Psoas muscle (tissue), 8 donors: ENCODE data around the gene PTPN18. TPM values are rescaled to one million over a fixed set of nuclear protein-coding genes. Genes with fewer than 3 reads are reported as not detected.

Source experiments
- ATAC-seq, 4 donors: fragments of 200-7000 bp; cut with Tn5 transposase; one replicate each; pipeline ENCODE4 v1.9.1; 2020; ENCODE audit warnings: moderate library complexity in 3 of 4, mild to moderate bottlenecking in 2 of 4
- DNase-seq, 2 donors: peaks; one replicate each; pipeline ENCODE4 v3.0.0-alpha.2; 2020
- H3K27ac ChIP-seq: fragments of 200-600 bp; one replicate; pipeline ENCODE4 v1.8.0; 2022
- H3K27me3 ChIP-seq, 3 donors: fragments of 200-600 bp in 1 of 3; one replicate each; pipeline versions ENCODE4 v1.6.1 to v1.8.0; 2013 to 2022; ENCODE audit warnings: low read length in 2 of 3, mild to moderate bottlenecking in 2 of 3, moderate library complexity in 1 of 3; ENCODE audit not compliant: insufficient read depth in 3 of 3
- H3K36me3 ChIP-seq, 2 donors: fragments of 200-600 bp in 1 of 2; one replicate each; pipeline versions ENCODE4 v1.6.1 to v1.8.0; 2013 to 2022; ENCODE audit warnings: low read depth in 1 of 2, mild to moderate bottlenecking in 1 of 2, moderate library complexity in 1 of 2; ENCODE audit not compliant: insufficient read depth in 1 of 2
- H3K4me1 ChIP-seq: fragments of 200-600 bp; one replicate; pipeline ENCODE4 v1.8.0; 2022
- H3K4me3 ChIP-seq: fragments of 200-600 bp; one replicate; pipeline ENCODE4 v1.8.0; 2022; ENCODE audit warnings: mild to moderate bottlenecking
- H3K9me3 ChIP-seq: fragments of 200-600 bp; one replicate; pipeline ENCODE4 v1.8.0; 2022
- WGBS, 3 donors: extraction: QIAGEN DNeasy Blood & Tissue Kit; methylation state at CpG; one replicate each; pipeline versions ENCODE4 v1.1.6 to v1.1.7; 2013; 5-methylcytosine and 5-hydroxymethylcytosine counted together
- intact Hi-C, 2 donors: fragments of 100-400 bp; cut with DNase I; formaldehyde crosslinking; loops; one replicate each; pipeline versions ENCODE4 v1.11.0 to v1.14.2; 2022
- polyA plus RNA-seq, 3 donors: library from polyadenylated mRNA; stranded (reverse); fragments of 200-250 nt; gene quantifications; one replicate each; pipeline ENCODE4 v1.2.3, GENCODE V29; 2013
- total RNA-seq, 4 donors: library from RNA; stranded (reverse); fragmentation: NEBNext Ultra II Directional in 2 of 4; extraction: Animal tissue kit (Norgen Biotek cat#: 25700) in 2 of 4; gene quantifications; one replicate each; pipeline versions ENCODE4 v1.2.1 to v1.2.4, GENCODE V29; 2021 to 2023
- TF ChIP-seq, protein P1 (sequence below): fragments of 200-600 bp; IDR thresholded peaks from one replicate; pipeline ENCODE4 v1.8.0; 2022; ENCODE audit warnings: antibody characterized with exemption
- donor health status: healthy with polysubstance abuse.
- donor health status: DM: no; HTN: no; CAD: no; lungs with moderate emphysema.
- donor health status: Bipolar disorder and iron deficiency.
- donor health status: healthy.
- donor health status: DM: yes; HTN: yes; CAD: no.
- donor health status: DM: no; HTN: no; CAD: no.
- donor health status: DM: no; HTN: no; CAD: no.
- donor health status: DM: yes; HTN: yes; CAD: no.

PTPN18 gene
- total and polyA plus RNA-seq, 7 donors: 6.0 to 10.5 (median 8.6) TPM

DNA sequence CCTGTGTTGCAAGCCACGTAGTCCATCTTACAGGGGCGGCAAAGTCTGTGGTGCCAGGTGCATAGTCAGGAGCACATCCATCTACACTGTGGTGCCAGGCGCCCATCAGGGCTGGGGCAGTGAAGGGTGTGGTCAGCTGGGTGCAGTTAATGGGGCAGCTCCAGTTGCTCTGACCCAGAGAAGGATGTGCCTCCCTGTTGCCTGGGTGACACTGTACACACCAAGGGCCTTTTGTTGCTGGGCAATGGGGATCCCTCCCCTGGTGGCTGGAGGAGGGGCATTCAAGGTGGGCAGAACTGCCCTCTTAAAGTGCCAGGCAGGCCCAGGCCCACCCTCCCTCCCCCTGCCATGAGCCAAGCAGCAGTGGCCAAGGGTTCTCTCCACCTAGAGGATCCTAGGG is 41.5 kb upstream of the PTPN18 start:
- no peak for DNase-seq
- no peak for ATAC-seq
- 76 to 95% (median 91%) methylated on average over 3 of the region's 3 CpGs for WGBS, 3 donors
- intact Hi-C loops: no loop called here
- Histone ChIP-seq H3K27ac (no peak overlapping the region), H3K4me1 (no peaks in the 10 kb centered on the region), H3K27me3 (no peaks in the 10 kb centered on the region), H3K36me3 (no peaks in the 10 kb centered on the region), H3K4me3 (no peak overlapping the region), H3K9me3 (no peaks in the 10 kb centered on the region)
- TF ChIP-seq, protein P1, sequence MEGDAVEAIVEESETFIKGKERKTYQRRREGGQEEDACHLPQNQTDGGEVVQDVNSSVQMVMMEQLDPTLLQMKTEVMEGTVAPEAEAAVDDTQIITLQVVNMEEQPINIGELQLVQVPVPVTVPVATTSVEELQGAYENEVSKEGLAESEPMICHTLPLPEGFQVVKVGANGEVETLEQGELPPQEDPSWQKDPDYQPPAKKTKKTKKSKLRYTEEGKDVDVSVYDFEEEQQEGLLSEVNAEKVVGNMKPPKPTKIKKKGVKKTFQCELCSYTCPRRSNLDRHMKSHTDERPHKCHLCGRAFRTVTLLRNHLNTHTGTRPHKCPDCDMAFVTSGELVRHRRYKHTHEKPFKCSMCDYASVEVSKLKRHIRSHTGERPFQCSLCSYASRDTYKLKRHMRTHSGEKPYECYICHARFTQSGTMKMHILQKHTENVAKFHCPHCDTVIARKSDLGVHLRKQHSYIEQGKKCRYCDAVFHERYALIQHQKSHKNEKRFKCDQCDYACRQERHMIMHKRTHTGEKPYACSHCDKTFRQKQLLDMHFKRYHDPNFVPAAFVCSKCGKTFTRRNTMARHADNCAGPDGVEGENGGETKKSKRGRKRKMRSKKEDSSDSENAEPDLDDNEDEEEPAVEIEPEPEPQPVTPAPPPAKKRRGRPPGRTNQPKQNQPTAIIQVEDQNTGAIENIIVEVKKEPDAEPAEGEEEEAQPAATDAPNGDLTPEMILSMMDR: no peak

- DNase-seq (no peak), ATAC-seq (no peak)
- Histone ChIP-seq H3K4me1 (no peaks in the 10 kb centered on the region), H3K27me3 (no peaks in the 10 kb centered on the region), H3K27ac (no peak overlapping the region), H3K4me3 (no peak overlapping the region), H3K9me3 (no peaks in the 10 kb centered on the region), H3K36me3 (no peaks in the 10 kb centered on the region)
- 8 to 10% (median 8%) methylated on average over 1 of the region's 1 CpG for WGBS, 3 donors
- intact Hi-C loops: no loop called here
- TF ChIP-seq, protein P1: no peak
Observed at GRCh38 chr2:130316596-130316995, 39.3 kb upstream of the PTPN18 start.

- Histone ChIP-seq H3K4me1 (no peaks in the 10 kb centered on the region), H3K27ac (no peak overlapping the region), H3K4me3 (no peak overlapping the region), H3K27me3 (peaks cover 0 to 3% (median 0%) of the 10 kb centered on the region in 3 donors), H3K36me3 (no peaks in the 10 kb centered on the region), H3K9me3 (no peaks in the 10 kb centered on the region)
- DNase-seq: no peak
- WGBS, 3 donors: 74 to 85% (median 74%) methylated on average over 7 of the region's 7 CpGs
- TF ChIP-seq, protein P1: no peak
- intact Hi-C loops: no loop called here
- no peak for ATAC-seq
Observed at GRCh38 chr2:130318906-130319305, 37.0 kb upstream of the PTPN18 start.

GRCh38 chr2:130319536-130319935 is 36.3 kb upstream of the PTPN18 start:
- H3K27me3 ChIP-seq: peaks cover 0 to 3% (median 0%) of the 10 kb centered on the region in 3 donors
- no peak overlapping the region for H3K4me3 ChIP-seq
- ATAC-seq (no peak), DNase-seq (no peak)
- intact Hi-C loops: no loop called here
- TF ChIP-seq, protein P1: no peak
- 80 to 85% (median 83%) methylated on average over 3 of the region's 3 CpGs for WGBS, 3 donors
- no peaks in the 10 kb centered on the region for H3K9me3 ChIP-seq
- H3K27ac ChIP-seq: no peak overlapping the region
- no peaks in the 10 kb centered on the region for H3K36me3 ChIP-seq
- H3K4me1 ChIP-seq: no peaks in the 10 kb centered on the region
